ENCODE data around the gene MAGEA10.
"Not testable (repeated sequence)": the region's sequence is repeated elsewhere in the genome, so short reads cannot be mapped to it uniquely, and the experiment has no call there.

Gene MAGEA10

DNA sequence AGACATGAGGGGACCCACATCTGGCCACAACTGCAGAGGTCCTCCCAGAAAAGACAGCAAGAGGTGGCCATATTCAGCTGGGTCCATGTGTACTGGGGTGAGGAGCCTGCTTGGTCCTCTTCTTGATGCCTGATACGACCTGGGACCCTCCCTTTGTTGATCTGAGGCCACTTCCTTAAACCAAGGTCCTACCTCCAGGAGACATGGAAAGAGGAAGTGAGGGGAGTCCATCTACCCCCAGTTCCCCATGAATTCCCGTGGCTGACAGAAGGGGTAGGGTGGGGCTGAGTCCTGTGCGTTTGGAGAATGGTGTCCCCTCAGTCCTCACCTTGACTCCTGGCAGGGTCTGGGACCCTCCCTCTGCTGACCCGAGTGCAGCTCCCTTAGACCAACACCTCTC lies 2.1 kb downstream of the MAGEA10 start:
- Histone ChIP-seq H3K9ac (ENCODE audit: insufficient read length, low read depth) (no peak overlapping the region), H3K4me1 (ENCODE audit: insufficient read depth, insufficient read length) (no peaks in the 10 kb centered on the region), H3K36me3 (ENCODE audit: insufficient read depth, insufficient read length, low read length) (no peaks in the 10 kb centered on the region), H3K27me3 (ENCODE audit: insufficient read depth, insufficient read length) (no peaks in the 10 kb centered on the region), H3K4me3 (ENCODE audit: insufficient read length, low read depth) (no peak overlapping the region), H3K9me3 (ENCODE audit: insufficient read depth, low read length) (no peaks in the 10 kb centered on the region)
- TF ChIP-seq ZNF274 (IDR thresholded peaks at IDR 0.05; ENCODE audit: low read depth, low read length): no peak
- no peak for TF ChIP-seq YY1 (IDR thresholded peaks at IDR 0.05; ENCODE audit: insufficient read depth, insufficient read length)
- TF ChIP-seq SUZ12 (IDR thresholded peaks at IDR 0.05; ENCODE audit: extremely low read depth, insufficient read depth, insufficient read length): no peak
- no peak for DNase-seq (ENCODE audit: low read depth, low spot score)

DNA sequence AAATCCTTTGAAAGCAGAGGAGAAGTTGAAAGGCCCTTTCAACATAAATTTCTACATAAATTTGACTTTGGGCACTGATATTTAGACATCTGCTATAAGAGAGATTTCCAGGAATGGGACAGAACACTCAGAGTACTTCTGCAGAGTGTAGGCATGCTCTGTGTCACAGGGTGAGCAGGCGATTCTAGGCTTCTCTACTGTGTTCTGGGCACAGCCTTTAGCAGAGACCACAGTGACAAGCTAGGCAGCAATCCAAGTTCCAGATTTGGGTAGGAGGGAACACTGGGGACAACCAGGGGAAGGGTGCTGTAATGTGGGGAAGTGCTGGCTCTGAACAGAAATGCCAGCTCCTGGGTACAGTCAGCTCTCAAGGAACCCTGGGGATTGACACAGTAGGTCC lies 6.9 kb downstream of the MAGEA10 start:
- Histone ChIP-seq H3K4me3 (ENCODE audit: insufficient read length, low read depth) (no peak overlapping the region), H3K9ac (ENCODE audit: insufficient read length, low read depth) (no peak overlapping the region), H3K9me3 (ENCODE audit: insufficient read depth, low read length) (no peaks in the 10 kb centered on the region), H3K36me3 (ENCODE audit: insufficient read depth, insufficient read length, low read length) (no peaks in the 10 kb centered on the region), H3K4me1 (ENCODE audit: insufficient read depth, insufficient read length) (no peaks in the 10 kb centered on the region), H3K27me3 (ENCODE audit: insufficient read depth, insufficient read length) (no peaks in the 10 kb centered on the region)
- no peak for TF ChIP-seq ZNF274 (IDR thresholded peaks at IDR 0.05; ENCODE audit: low read depth, low read length)
- TF ChIP-seq YY1 (IDR thresholded peaks at IDR 0.05; ENCODE audit: insufficient read depth, insufficient read length): no peak
- no peak for DNase-seq (ENCODE audit: low read depth, low spot score)

DNA sequence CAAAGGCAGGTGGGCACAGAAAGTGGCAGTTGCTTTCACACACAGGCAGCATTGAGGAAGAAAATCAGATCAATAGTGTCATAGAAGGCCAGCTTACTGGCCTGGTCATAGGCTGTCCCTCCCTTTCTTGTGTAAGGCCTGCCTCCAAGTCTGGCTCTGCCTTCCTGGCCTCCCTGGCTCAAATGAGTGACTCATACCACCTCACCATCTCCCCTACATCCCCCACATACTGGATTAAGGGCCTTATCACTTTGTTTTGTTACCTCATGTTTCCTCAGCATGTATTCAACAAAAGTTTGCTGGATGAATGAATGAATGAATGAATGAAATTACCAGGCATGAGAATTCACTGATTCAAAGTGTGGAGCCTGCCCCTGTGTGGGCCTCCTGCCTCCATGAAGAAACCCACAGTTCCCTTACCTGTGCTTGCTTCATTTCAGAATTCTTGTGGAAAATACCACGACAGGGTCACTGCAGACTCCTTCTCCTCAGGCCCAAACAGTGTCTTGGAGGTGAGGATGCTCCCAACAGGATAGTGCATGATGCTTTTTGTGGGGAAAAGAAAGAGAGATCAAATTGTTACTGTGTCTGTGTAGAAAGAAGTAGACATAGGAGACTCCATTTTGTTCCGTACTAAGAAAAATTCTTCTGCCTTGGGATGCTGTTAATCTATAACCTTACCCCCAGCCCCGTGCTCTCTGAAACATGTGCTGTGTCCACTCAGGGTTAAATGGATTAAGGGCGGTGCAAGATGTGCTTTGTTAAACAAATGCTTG lies 9.1 kb downstream of the MAGEA10 start:
- H3K9ac ChIP-seq (ENCODE audit: insufficient read length, low read depth); H3K27me3 ChIP-seq (ENCODE audit: insufficient read depth, insufficient read length); DNase-seq (ENCODE audit: low read depth, low spot score); H3K4me3 ChIP-seq (ENCODE audit: insufficient read length, low read depth); H3K36me3 ChIP-seq (ENCODE audit: insufficient read depth, insufficient read length, low read length); H3K4me1 ChIP-seq (ENCODE audit: insufficient read depth, insufficient read length); H3K9me3 ChIP-seq (ENCODE audit: insufficient read depth, low read length): not testable (repeated sequence)

DNA sequence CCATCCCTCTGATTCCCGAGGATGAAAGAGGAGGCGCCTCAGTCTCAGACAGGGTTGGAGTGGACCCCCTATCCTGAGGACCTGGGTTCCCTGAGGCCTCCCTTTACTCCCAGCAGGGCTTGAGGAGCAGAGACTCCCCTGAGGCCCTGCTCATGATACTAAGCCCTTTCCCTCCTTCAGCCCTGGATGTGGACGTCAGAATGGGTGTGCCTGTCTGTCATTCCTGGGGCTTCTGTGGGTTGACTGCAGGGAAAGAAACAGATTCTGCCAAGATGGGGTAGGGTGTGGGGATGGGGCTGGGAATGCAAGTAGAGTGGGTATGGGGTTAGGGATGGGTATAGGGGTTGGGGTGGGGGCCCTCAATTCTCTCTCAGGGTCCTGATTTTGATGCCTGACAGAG lies 21.1 kb downstream of the MAGEA10 start:
- H3K9ac ChIP-seq (ENCODE audit: insufficient read length, low read depth): no peak overlapping the region
- DNase-seq (ENCODE audit: low read depth, low spot score): no peak
- H3K4me3 ChIP-seq (ENCODE audit: insufficient read length, low read depth): no peak overlapping the region
- H3K4me1 ChIP-seq (ENCODE audit: insufficient read depth, insufficient read length): no peaks in the 10 kb centered on the region
- no peaks in the 10 kb centered on the region for H3K27me3 ChIP-seq (ENCODE audit: insufficient read depth, insufficient read length)
- no peaks in the 10 kb centered on the region for H3K36me3 ChIP-seq (ENCODE audit: insufficient read depth, insufficient read length, low read length)
- TF ChIP-seq ZNF274 (IDR thresholded peaks at IDR 0.05; ENCODE audit: low read depth, low read length) (no peak), SUZ12 (IDR thresholded peaks at IDR 0.05; ENCODE audit: extremely low read depth, insufficient read depth, insufficient read length) (no peak), YY1 (IDR thresholded peaks at IDR 0.05; ENCODE audit: insufficient read depth, insufficient read length) (no peak)
- H3K9me3 ChIP-seq (ENCODE audit: insufficient read depth, low read length): no peaks in the 10 kb centered on the region

DNA sequence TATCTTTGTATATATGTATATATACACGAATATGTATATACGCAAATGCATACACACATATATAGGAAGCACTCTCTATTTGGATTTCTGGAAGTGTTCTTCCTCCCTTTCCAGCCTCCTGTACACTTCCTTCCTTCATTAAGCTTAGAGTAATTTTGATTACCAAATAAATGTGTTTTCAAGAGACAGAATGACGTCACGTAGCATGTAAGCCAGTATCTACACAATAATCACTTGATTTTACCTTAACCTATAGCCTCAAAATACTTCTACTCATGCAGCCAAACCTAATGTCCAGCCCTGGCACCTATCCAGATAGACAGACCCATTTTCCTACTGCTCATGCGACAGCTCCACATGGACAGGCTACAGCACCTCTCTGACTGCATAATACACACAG lies 29.9 kb downstream of the MAGEA10 start:
- Histone ChIP-seq H3K9ac (ENCODE audit: insufficient read length, low read depth) (no peak overlapping the region), H3K4me1 (ENCODE audit: insufficient read depth, insufficient read length) (no peaks in the 10 kb centered on the region), H3K36me3 (ENCODE audit: insufficient read depth, insufficient read length, low read length) (no peaks in the 10 kb centered on the region), H3K27me3 (ENCODE audit: insufficient read depth, insufficient read length) (no peaks in the 10 kb centered on the region), H3K9me3 (ENCODE audit: insufficient read depth, low read length) (no peaks in the 10 kb centered on the region), H3K4me3 (ENCODE audit: insufficient read length, low read depth) (no peak overlapping the region)
- no peak for DNase-seq (ENCODE audit: low read depth, low spot score)
- TF ChIP-seq ZNF274 (IDR thresholded peaks at IDR 0.05; ENCODE audit: low read depth, low read length) (no peak), YY1 (IDR thresholded peaks at IDR 0.05; ENCODE audit: insufficient read depth, insufficient read length) (no peak), SUZ12 (IDR thresholded peaks at IDR 0.05; ENCODE audit: extremely low read depth, insufficient read depth, insufficient read length) (no peak)

DNA sequence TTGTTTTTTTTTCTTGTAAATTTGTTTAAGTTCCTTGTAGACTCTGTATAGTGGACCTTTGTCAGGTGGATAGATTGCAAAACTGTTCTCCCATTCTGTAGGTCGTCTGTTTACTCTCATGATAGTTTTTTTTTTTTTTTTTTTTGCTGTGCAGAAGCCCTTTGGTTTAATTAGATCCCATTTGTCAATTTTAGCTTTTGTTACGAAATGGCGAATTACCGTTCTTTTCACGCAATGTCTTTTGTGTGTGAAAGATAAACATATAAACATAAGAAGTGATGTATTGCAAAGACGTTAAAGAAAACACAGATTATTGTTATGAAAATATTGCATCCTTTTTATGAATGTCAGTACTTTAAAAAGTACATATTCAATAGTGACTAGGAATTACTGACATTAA lies 34.5 kb downstream of the MAGEA10 start:
- TF ChIP-seq ZNF274 (IDR thresholded peaks at IDR 0.05; ENCODE audit: low read depth, low read length) (no peak), YY1 (IDR thresholded peaks at IDR 0.05; ENCODE audit: insufficient read depth, insufficient read length) (no peak), SUZ12 (IDR thresholded peaks at IDR 0.05; ENCODE audit: extremely low read depth, insufficient read depth, insufficient read length) (no peak)
- H3K4me3 ChIP-seq (ENCODE audit: insufficient read length, low read depth): no peak overlapping the region
- DNase-seq (ENCODE audit: low read depth, low spot score): no peak
- H3K9me3 ChIP-seq (ENCODE audit: insufficient read depth, low read length): no peaks in the 10 kb centered on the region
- no peaks in the 10 kb centered on the region for H3K27me3 ChIP-seq (ENCODE audit: insufficient read depth, insufficient read length)
- H3K9ac ChIP-seq (ENCODE audit: insufficient read length, low read depth): no peak overlapping the region
- H3K4me1 ChIP-seq (ENCODE audit: insufficient read depth, insufficient read length): no peaks in the 10 kb centered on the region
- no peaks in the 10 kb centered on the region for H3K36me3 ChIP-seq (ENCODE audit: insufficient read depth, insufficient read length, low read length)

DNA sequence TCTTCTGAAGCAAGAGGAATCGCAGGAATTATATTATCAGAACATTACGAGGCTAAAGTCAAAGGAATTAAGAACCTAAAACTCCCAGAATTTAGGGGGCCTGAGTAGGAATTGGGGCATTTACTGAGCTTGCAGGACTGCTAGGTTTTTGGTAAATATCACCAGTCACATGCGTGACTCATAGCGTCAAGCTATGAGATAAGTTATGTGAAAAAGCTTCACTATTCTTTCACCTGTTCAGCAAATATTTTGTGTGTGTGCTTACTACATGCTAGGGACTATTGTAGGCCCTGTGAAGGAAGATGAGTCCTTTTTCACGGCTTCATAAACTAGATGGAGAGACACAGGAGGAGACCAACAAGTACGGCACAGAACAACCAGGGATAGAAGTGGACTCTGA lies 52.2 kb downstream of the MAGEA10 start:
- DNase-seq (ENCODE audit: low read depth, low spot score): no peak
- TF ChIP-seq SUZ12 (IDR thresholded peaks at IDR 0.05; ENCODE audit: extremely low read depth, insufficient read depth, insufficient read length): no peak
- no peak for TF ChIP-seq YY1 (IDR thresholded peaks at IDR 0.05; ENCODE audit: insufficient read depth, insufficient read length)
- no peak for TF ChIP-seq ZNF274 (IDR thresholded peaks at IDR 0.05; ENCODE audit: low read depth, low read length)
- Histone ChIP-seq H3K4me1 (ENCODE audit: insufficient read depth, insufficient read length) (no peaks in the 10 kb centered on the region), H3K4me3 (ENCODE audit: insufficient read length, low read depth) (no peak overlapping the region), H3K27me3 (ENCODE audit: insufficient read depth, insufficient read length) (no peaks in the 10 kb centered on the region), H3K9ac (ENCODE audit: insufficient read length, low read depth) (no peak overlapping the region), H3K36me3 (ENCODE audit: insufficient read depth, insufficient read length, low read length) (no peaks in the 10 kb centered on the region), H3K9me3 (ENCODE audit: insufficient read depth, low read length) (no peaks in the 10 kb centered on the region)

Measured in NT2/D1 (cell line).